DMS53 treated with DMSO at 0.1 percent for 48 hours (cell line): Measurements from ENCODE around the gene ERC1.
A peak's percentile ranks its signal among the peaks of the same experiment; 100 is the strongest.
"Not testable (repeated sequence)": the region's sequence is repeated elsewhere in the genome, so short reads cannot be mapped to it uniquely, and the experiment has no call there.

Experiments used
- DNase-seq: peaks from one replicate; lab custom pipeline; 2025; ENCODE audit not compliant: unreplicated experiment; lab: John Stamatoyannopoulos, UW

The ERC1 gene

DNA sequence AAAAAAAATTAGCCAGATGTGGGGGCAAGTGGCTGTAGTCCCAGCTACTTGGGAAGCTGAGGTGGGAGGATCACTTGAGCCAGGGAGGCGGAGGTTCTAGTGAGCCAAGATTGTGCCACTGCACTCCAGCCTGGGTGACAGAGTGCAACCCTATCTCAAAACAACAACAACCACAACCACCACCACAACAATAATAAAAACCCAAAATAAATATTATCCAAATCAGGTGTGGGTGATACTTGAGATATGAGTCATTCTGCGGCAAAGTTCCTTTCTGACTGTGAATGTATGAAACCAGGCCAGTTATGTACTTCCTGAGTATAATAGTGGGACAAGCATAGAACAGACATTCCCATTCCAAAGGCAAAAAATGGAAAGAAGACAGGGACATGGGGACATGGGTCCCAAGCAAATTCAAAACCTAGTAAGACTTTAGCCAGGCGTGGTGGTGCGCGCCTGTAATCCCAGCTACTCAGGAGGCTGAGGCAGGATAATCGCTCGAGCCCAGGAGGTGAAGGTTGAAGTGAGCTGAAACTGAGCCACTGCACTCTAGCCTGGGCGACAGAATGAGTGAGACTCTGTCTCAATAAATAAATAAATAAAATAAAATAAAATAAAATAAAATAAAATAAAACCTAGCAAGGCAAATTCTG lies 9.7 kb upstream of the ERC1 start:
- DNase-seq: no peak

DNA sequence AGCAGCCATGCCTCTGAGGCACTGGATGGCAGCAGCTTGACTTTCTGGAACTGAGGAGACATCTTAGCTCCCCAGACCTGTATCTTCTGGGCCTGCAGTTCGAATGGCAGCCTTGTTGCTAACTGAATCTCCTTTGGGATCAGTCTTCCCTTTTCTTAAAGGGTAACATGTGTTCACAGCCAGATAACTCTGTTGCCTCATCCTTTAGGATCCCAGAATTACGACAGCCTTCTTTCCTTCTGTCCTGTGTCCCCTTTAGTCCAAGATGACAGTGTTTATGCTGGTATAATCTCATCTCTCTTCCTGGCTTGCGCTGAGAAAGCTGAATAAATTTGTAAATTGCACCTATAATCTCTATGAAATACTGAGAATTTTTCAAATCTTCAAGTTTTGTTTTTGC lies 9.1 kb upstream of the ERC1 start:
- DNase-seq: no peak

GRCh38 chr12:988646-989045 lies 2.4 kb upstream of the ERC1 start:
- DNase-seq: no peak

GRCh38 chr12:989051-989450 lies 2.0 kb upstream of the ERC1 start:
- no peak for DNase-seq

GRCh38 chr12:989751-990660 lies 1.0 kb upstream of the ERC1 start:
- peak; percentile 79 for DNase-seq

- no peak for DNase-seq
Measured at GRCh38 chr12:991350-992333, 619 bp downstream of the ERC1 start.

DNA sequence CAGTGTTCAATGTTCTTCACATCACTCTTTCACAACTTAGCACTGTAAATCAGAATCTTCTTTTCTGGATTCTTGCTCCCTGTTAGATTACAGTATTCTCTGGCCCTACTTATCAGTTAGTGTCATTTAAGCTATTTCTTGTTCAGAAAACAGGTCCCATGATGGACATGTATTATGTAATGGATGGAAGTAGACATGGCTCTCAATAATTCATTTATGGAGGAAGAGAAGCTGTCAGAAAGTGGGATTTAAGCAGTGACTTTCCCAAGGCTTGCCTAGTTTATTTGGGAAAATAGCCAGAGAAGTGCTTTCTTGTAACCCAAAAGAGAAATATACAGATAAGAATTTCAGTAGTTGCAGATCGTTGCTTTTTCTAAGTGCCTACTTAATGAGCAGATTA lies 1.6 kb downstream of the ERC1 start:
- no peak for DNase-seq

- DNase-seq: no peak
Measured at GRCh38 chr12:996881-997280, 5.9 kb downstream of the ERC1 start.

DNA sequence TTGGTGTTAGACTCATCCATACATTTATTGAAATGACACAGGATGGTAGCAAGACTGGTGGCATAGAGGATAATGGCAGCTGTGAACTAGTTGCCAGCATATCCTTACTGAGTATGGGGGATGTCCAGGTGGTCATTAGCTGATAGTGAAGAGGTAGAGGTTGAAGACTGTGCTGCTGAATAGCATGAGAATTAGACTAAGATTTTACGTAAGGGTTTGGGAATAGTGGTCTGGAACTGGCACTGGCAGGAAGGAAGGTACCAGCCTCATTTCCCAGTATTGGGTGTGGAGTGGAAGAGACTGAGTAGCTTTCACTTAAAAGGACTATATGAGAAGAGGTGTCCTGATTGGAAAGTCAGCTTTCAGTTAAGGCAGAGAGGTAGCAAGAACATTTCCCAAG lies 6.5 kb downstream of the ERC1 start:
- no peak for DNase-seq

- DNase-seq: no peak
Measured at GRCh38 chr12:998020-998874, 7.2 kb downstream of the ERC1 start.

GRCh38 chr12:999736-1000135 lies 8.7 kb downstream of the ERC1 start:
- not testable (repeated sequence) for DNase-seq

- no peak for DNase-seq
Measured at GRCh38 chr12:1001507-1001906, 10.5 kb downstream of the ERC1 start.

DNA sequence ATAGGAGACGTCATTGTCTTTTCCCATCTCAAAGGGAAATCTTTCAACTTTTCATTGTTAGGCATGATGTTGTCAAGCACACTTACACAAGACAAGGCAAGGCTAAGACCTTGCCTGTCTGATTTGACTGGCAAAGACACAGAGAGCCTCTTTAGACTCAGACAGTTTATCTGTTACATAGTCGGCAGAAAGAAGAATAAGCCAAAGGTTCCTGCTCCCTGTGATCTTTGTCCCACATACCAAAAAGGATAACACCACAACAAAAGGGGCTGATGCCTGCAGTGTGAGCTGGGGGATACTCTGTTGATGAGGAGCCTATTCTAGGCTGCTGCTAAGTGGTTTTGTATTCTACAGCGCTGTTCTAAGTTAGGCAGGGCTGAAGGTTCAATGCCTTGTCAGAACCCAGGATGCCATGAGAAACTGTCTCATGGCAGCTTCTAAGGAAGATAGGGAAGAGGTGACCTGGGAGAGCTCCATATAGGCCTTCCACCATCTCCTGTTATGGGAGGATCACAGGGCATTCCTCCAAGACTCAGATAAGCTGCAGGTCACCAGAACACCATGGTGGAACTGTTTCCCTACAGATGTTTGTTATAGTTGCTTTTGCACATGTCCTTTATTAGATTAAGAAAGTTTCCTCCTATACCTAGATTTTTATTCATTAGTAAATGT lies 12.7 kb downstream of the ERC1 start:
- no peak for DNase-seq

GRCh38 chr12:1006255-1006654 lies 15.2 kb downstream of the ERC1 start:
- no peak for DNase-seq

DNA sequence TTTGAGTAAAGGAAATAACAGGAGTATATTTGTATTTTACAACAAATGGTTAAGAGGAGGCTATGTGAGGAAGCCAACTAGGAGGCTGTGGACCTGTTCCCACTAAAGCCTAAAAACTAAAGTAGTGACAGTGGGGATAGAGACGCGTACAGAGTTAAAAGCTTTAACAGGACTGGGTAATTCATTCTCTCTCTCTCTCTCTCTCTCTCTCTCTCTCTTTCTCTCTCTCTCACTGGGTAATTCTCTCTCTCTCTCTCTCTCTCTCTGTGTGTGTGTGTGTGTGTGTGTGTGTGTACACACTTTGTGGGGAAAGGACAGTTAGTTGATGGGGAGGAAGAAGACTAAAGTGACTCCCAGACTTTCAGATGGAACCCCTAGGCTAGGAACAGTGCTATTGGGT lies 16.3 kb downstream of the ERC1 start:
- DNase-seq: no peak

DNA sequence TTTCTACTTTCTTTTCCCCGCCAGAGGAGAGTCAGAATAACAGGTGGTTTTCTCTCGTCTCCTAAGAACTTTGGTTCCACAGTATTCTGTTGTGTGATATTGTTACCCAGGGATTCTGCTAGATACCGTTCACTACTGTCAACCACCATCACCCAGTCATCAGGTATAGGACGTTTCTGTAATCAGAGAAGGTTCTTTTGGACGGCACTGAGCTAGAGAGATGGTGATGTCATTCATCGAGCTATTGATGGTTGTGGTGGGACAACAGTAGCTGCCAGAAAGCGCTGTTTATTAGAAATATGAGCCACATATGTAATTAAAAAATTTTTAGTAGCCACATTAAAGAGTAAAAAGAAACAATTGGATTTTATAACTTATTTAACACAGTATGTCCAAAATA lies 17.0 kb downstream of the ERC1 start:
- DNase-seq: no peak

DNA sequence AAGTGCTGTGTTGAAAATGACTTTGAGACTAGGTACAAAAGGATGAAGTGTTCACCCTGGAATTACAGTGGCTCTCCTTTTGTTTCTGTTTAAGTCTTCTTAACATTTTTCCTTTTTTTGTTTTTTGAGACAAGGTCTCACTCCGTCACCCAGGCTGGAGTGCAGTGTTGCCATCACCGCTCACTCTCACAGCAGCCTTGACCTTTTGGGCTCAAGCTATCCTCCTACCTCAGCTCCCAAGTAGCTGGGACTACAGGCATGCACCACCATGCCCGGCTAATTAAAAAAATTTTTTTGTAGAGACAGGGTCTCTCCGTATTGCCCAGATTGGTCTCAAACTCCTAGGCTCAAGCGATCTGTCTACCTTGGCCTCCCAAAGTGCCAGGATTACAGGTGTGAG lies 20.1 kb downstream of the ERC1 start:
- DNase-seq: no peak

- no peak for DNase-seq
Measured at GRCh38 chr12:1013618-1014489, 22.8 kb downstream of the ERC1 start.

DNA sequence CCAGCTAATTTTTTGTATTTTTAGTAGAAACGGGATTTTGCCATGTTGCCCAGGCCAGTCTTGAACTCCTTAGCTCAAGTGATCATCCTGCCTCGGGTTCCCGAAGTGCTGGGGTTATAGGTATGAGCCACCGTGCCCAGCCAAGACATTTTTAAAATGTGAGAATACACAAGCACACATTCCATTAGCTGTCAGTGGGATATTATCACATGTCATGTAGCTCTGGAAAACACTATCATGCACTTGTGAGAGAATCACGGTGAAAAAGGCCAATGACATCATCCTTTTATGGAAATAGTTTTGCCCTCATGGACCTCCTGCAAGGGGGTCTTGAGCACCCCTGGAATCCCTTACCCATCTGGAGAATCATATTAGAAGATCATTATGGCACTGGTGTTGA lies 28.3 kb downstream of the ERC1 start:
- no peak for DNase-seq
